SH-SY5Y (cell line): Measurements from ENCODE around the gene SLC7A10.

Experiments
- GATA2 ChIP-seq: IDR thresholded peaks from 2 replicates; pipeline ENCODE4 v1.6.1; 2011; ENCODE audit warnings: mild to moderate bottlenecking, low read depth, low read length
- GATA3 ChIP-seq: IDR thresholded peaks from 2 replicates; pipeline ENCODE4 v1.6.1; 2011; ENCODE audit warnings: low read depth, mild to moderate bottlenecking, low read length, moderate library complexity

GRCh38 chr19:33193865-33194362 lies 31.7 kb downstream of the SLC7A10 start, which contains the start of gene LRP3:
- no peak for TF ChIP-seq GATA3
- TF ChIP-seq GATA2: no peak
